Progenitor cell of endocrine pancreas (in vitro differentiated cells): ENCODE measurements around the gene NDUFV1. TPM values are rescaled to one million over a fixed set of nuclear protein-coding genes. Genes with fewer than 3 reads are reported as not detected.
A peak's percentile ranks its signal among the peaks of the same experiment; 100 is the strongest.

Experiments used
- DNase-seq: peaks from one replicate; pipeline ENCODE4 v3.0.0; 2021; ENCODE audit warnings: low spot score; ENCODE audit not compliant: unreplicated experiment
- H3K27ac Mint-ChIP-seq: 2 replicates; pipeline ENCODE4 v1.8.0; 2021; ENCODE audit warnings: mild to moderate bottlenecking, moderate library complexity, mixed read lengths
- H3K27me3 Mint-ChIP-seq: 2 replicates; pipeline ENCODE4 v1.8.0; 2021; ENCODE audit warnings: mixed read lengths
- H3K36me3 Mint-ChIP-seq: 2 replicates; pipeline ENCODE4 v1.8.0; 2022; ENCODE audit warnings: mixed read lengths; ENCODE audit not compliant: insufficient read depth
- H3K4me1 Mint-ChIP-seq: 2 replicates; pipeline ENCODE4 v1.8.0; 2021; ENCODE audit warnings: low read depth, mixed read lengths
- H3K4me3 Mint-ChIP-seq: 2 replicates; pipeline ENCODE4 v1.8.0; 2021; ENCODE audit warnings: low read depth, mild to moderate bottlenecking, moderate library complexity, mixed read lengths
- H3K9me3 Mint-ChIP-seq: 2 replicates; pipeline ENCODE4 v1.8.0; 2021; ENCODE audit warnings: low read depth, mixed read lengths
- total RNA-seq: library from RNA; stranded (reverse); gene quantifications from 2 replicates; pipeline ENCODE4 v1.2.1, GENCODE V29; 2021
- TF ChIP-seq, protein P1 (sequence below): fragments of 200-600 bp; sonication (generic); IDR thresholded peaks from one replicate; pipeline ENCODE4 v1.5.0; 2021; ENCODE audit warnings: antibody characterized with exemption, mild to moderate bottlenecking; ENCODE audit not compliant: unreplicated experiment

NDUFV1 gene
- total RNA-seq, 1 donor from 2014 or later = 137 TPM

DNA sequence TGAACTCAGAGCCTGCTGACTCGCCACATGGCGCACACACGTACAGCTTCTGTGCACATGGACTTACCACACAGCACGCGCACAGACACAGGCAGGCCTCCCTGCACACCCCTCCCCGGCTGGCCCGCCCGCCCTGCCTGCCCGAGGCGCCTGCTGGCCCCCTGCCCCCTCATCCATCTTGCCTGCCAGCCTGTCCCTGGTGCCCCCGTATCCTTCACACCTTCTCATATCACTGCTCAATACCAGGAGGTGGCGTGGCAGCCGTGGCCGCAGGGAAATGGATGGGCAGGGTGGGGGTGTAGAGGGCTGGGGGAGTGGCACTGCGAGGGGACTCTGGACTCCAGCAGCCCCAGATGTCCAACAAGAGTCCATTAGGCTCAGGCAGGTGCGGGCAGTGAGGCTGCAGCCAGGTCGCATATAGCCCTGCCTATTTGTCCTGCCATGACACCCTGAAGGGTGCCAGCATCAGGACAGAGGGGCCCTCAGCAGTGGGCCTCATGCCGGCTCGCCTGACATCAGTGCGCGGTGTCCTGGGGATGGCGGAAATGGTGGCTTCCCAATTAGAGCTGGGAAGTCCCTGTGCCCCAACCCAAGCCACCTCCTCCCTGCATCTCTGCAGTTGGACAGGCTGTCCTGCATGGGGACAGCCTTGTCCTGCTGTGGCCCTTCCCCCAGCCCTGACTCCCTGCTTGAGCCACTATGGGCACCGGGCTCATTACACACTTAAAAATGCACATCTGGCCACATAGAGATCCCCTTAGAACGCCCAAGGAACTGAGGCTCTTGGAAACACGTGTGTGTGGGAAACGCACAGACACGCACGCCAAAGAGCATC lies 34.8 kb downstream of the NDUFV1 start:
- Mint-ChIP-seq H3K36me3 (no peaks in the 10 kb centered on the region), H3K27me3 (peaks cover 4% of the 10 kb centered on the region), H3K27ac (no peak overlapping the region), H3K4me3 (no peak overlapping the region), H3K4me1 (no peaks in the 10 kb centered on the region), H3K9me3 (no peaks in the 10 kb centered on the region)
- no peak for DNase-seq
- TF ChIP-seq, protein P1, sequence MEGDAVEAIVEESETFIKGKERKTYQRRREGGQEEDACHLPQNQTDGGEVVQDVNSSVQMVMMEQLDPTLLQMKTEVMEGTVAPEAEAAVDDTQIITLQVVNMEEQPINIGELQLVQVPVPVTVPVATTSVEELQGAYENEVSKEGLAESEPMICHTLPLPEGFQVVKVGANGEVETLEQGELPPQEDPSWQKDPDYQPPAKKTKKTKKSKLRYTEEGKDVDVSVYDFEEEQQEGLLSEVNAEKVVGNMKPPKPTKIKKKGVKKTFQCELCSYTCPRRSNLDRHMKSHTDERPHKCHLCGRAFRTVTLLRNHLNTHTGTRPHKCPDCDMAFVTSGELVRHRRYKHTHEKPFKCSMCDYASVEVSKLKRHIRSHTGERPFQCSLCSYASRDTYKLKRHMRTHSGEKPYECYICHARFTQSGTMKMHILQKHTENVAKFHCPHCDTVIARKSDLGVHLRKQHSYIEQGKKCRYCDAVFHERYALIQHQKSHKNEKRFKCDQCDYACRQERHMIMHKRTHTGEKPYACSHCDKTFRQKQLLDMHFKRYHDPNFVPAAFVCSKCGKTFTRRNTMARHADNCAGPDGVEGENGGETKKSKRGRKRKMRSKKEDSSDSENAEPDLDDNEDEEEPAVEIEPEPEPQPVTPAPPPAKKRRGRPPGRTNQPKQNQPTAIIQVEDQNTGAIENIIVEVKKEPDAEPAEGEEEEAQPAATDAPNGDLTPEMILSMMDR = no peak

DNA sequence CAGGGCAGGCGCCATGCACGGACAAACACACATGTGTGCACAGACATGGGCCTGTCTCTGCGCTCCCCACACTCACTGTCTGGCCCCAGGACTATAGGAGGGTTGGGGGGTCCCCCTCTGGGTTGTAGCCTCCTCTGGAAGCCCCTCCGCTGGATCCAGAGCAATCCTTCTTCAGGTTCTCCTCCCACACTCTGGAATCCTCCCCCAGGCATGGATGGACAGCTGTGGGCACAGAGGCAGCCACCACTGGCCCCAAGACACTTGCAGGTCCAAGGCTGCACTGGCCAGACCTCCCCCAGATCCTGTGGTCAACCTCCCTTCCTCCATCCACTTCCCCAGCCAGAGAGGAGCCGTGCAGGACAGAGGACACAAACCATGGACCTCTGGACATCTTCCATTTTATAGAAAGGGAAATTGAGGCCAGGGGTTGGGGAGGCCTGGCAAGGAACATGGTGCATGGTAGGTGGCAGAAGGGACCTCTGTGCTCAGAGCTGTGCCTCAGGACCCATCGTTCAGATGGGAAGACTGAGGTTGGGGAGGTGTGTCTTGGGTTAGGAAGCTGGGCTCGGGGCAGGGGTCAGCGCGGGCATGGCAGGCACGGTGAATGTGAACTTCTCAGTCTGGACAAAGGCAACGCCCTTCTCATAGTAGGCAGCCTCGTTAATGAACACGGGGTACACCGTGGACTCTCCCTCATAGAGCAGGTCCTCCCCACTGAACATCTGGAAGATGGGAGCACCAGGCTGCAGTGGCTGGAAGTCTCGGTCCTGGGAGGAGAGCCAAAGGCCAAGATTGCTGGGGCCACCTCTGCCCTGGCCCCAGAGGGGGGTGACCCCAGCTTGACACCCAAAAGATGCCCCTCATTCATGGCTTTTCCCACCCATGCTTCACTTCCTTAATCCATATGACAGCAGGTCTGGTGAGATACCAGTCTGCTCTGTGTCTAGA lies 35.7 kb downstream of the NDUFV1 start:
- Mint-ChIP-seq H3K4me3 (no peak overlapping the region), H3K9me3 (no peaks in the 10 kb centered on the region), H3K4me1 (no peaks in the 10 kb centered on the region), H3K27ac (no peak overlapping the region), H3K36me3 (no peaks in the 10 kb centered on the region), H3K27me3 (peaks cover 4% of the 10 kb centered on the region)
- TF ChIP-seq, protein P1 = no peak
- no peak for DNase-seq

DNA sequence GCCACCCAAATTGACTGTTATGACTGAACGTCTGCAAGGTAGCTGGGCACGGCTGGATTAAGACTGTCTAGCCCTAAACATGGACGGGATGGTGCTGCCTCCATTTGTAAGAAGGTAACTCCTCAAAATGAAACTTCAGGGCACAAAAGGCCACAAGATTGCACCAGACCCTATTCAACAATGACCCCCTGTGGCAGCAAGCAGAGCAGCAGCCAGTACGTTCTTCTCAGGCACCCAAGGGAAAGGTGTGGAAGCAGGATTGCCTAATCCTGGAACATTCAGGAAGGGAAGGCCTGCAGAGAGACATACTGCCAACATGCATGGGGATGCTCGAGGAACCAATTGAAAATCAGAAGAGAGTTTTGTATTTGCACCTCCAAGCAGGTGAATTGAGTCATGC lies 37.3 kb downstream of the NDUFV1 start:
- no peak overlapping the region for H3K4me3 Mint-ChIP-seq
- no peaks in the 10 kb centered on the region for H3K4me1 Mint-ChIP-seq
- peaks cover 4% of the 10 kb centered on the region for H3K27me3 Mint-ChIP-seq
- H3K27ac Mint-ChIP-seq = no peak overlapping the region
- TF ChIP-seq, protein P1 = peak; percentile 36
- no peaks in the 10 kb centered on the region for H3K36me3 Mint-ChIP-seq
- no peak for DNase-seq
- H3K9me3 Mint-ChIP-seq = no peaks in the 10 kb centered on the region

DNA sequence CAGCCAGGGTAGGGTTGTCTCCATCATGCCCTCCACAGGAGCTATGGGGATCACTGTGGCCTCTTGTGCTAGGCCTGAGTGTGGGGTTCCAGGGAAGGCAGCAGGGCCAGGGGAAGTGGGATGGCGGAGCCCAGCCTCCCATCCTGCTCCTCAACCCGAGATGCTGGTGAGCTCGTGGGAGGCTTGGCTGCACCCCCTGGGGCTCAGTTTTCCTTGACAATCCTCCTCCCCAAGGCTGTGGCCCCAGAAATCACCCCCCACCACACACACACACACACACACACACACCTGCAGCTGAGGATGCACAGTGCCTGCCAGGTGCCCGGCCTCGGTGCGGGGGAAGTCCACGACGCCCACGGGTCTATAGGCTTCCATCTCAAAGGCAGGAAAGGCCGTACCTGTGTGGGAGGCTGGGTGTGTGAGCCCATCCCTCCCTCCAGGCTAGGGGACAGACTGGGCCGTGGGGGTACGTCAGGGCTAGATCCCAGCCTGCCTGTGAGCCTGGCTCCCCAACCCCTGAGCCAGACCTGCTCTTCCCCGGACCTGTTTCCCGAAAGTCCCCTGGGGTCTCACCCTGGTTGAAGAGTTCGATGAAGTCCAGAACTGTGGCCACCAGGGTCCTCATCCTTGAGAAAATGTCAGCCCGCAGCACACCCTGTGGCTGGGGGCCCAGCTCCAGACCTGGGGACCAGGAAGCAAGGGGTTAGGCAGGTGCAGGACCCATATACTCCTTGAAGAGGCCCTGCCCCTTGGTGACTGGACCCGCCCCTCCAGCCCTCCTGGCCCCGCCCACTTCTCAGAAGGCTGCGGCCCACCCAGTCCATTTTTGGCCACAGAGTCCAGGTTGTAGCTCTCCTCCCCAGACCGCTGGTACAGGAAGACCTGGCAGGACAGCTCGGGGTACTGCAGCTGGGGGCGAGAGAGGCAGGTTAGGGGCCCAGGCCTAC lies 38.0 kb downstream of the NDUFV1 start:
- Mint-ChIP-seq H3K9me3 (no peaks in the 10 kb centered on the region), H3K36me3 (no peaks in the 10 kb centered on the region), H3K4me1 (no peaks in the 10 kb centered on the region), H3K4me3 (no peak overlapping the region), H3K27ac (no peak overlapping the region), H3K27me3 (peaks cover 4% of the 10 kb centered on the region)
- no peak for DNase-seq
- TF ChIP-seq, protein P1 = no peak
